Measurements from ENCODE around the gene GDPD1. TPM values are rescaled to one million over a fixed set of nuclear protein-coding genes. Genes with fewer than 3 reads are reported as not detected.

The GDPD1 gene
- total and polyA plus RNA-seq, 2 donors (not counting 3 experiments of a cell fraction or from before 2014, with no cell fraction given), result 2.5 to 4.9 TPM

GRCh38 chr17:59300941-59301340, 80.6 kb downstream of the GDPD1 start:
- H3K9me1 ChIP-seq (replicated peaks; ENCODE audit: control insufficient read depth, extremely low read depth, insufficient read depth, low read length), result no peaks in the 10 kb centered on the region
- H4K20me1 ChIP-seq (replicated peaks; ENCODE audit: control insufficient read depth, extremely low read depth, insufficient read depth, low read length), result no peaks in the 10 kb centered on the region
- H3K27ac ChIP-seq (ENCODE audit: insufficient read depth, low read depth, low read length), result no peak overlapping the region
- H3K36me3 ChIP-seq (ENCODE audit: control insufficient read depth in 2 of 2, extremely low read depth in 1 of 2, insufficient read depth in 2 of 2, low read length in 2 of 2), result no peaks in the 10 kb centered on the region
- no peaks in the 10 kb centered on the region for H3K27me3 ChIP-seq (ENCODE audit: control insufficient read depth in 2 of 2, insufficient read depth in 2 of 2, low read length in 2 of 2)
- DNase-seq (ENCODE audit: low read depth, low spot score) (no peak), FAIRE-seq (no peak)
- no peaks in the 10 kb centered on the region for H3K79me2 ChIP-seq (ENCODE audit: control insufficient read depth, insufficient read depth, low read length)
- no peak overlapping the region for H2AFZ ChIP-seq (ENCODE audit: low read depth, low read length)
- no peak overlapping the region for H3K4me2 ChIP-seq (ENCODE audit: insufficient read depth, low read length)
- ChIA-PET POLR2A (no interaction called here), CTCF (interaction anchor here (1.3 kb wide), 1 partner anchor 141 kb away, joined by 3 read pairs; no protein-coding TSS in a partner anchor)
- H3K9me3 ChIP-seq (replicated peaks; ENCODE audit: control insufficient read depth, insufficient read depth, low read length), result no peaks in the 10 kb centered on the region
- H3K9ac ChIP-seq (replicated peaks; ENCODE audit: extremely low read depth, insufficient read depth, low read length), result no peak overlapping the region
- dilution Hi-C loops (cut with MboI; ENCODE audit: extremely low pct_ligation_motif_present, low sequenced_read_pairs) (no loop called here), intact Hi-C loops (cut with micrococcal nuclease) (no loop called here)
- H3K4me1 ChIP-seq (ENCODE audit: control insufficient read depth, extremely low read depth, insufficient read depth, low read length), result no peaks in the 10 kb centered on the region
- no peak for TF ChIP-seq POLR2AphosphoS5 (IDR thresholded peaks at IDR 0.05; ENCODE audit: insufficient read depth, low read depth, low read length)
- TF ChIP-seq JUN (IDR thresholded peaks at IDR 0.05; ENCODE audit: borderline replicate concordance, insufficient read depth, insufficient read length, low read depth), result no peak
- TF ChIP-seq FOS (IDR thresholded peaks at IDR 0.05; ENCODE audit: borderline replicate concordance, insufficient read depth, low read length), result no peak
- no peak for TF ChIP-seq EZH2 (IDR thresholded peaks at IDR 0.05; ENCODE audit: borderline replicate concordance, low read depth, low read length, severe bottlenecking)
- TF ChIP-seq MYC (IDR thresholded peaks at IDR 0.05; ENCODE audit: low read depth, low read length), result no peak
- no peak for TF ChIP-seq CTCF (IDR thresholded peaks at IDR 0.05; ENCODE audit: extremely low read depth in 1 of 2, insufficient read depth in 1 of 2, low read depth in 1 of 2, low read length in 2 of 2)
- TF ChIP-seq, protein P1, sequence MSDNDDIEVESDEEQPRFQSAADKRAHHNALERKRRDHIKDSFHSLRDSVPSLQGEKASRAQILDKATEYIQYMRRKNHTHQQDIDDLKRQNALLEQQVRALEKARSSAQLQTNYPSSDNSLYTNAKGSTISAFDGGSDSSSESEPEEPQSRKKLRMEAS (IDR thresholded peaks at IDR 0.05; ENCODE audit: insufficient read depth, insufficient read length), result no peak
- TF ChIP-seq POLR2A (IDR thresholded peaks at IDR 0.05; ENCODE audit: low read depth, low read length), result no peak
- TF ChIP-seq GATA2 (IDR thresholded peaks at IDR 0.05; ENCODE audit: insufficient read depth, insufficient read length, low read depth, low read length), result no peak
- no TSS peak for BruUV-seq (replicated peaks)
- no peak overlapping the region for H3K4me3 ChIP-seq (replicated peaks in 1 of 3; ENCODE audit: insufficient read depth in 1 of 3, low read depth in 1 of 3, low read length in 3 of 3)

All from endothelial cell of umbilical vein (primary cell).